Brain microvascular endothelial cell (primary cell): ENCODE results near the gene TRIM60.

Source experiments
- DNase-seq: peaks from one replicate; pipeline ENCODE4 v3.0.0-alpha.2; 2020
- H3K27ac ChIP-seq: fragments of 250-450 bp; sonication (Bioruptor Pico); 2 replicates; pipeline ENCODE4 v1.5.1; 2020; ENCODE audit warnings: mild to moderate bottlenecking, moderate library complexity
- H3K27me3 ChIP-seq: fragments of 250-450 bp; sonication (Bioruptor Pico); replicated peaks from 2 replicates; pipeline ENCODE4 v1.5.1; 2020; ENCODE audit warnings: mild to moderate bottlenecking
- H3K36me3 ChIP-seq: fragments of 250-450 bp; sonication (Bioruptor Pico); replicated peaks from 2 replicates; pipeline ENCODE4 v1.5.1; 2020; ENCODE audit warnings: mild to moderate bottlenecking
- H3K4me3 ChIP-seq: 2 replicates; pipeline ENCODE4 v1.5.1; 2011; ENCODE audit warnings: low read depth, mild to moderate bottlenecking, control low read depth, low read length, moderate library complexity
- CTCF ChIP-seq: IDR thresholded peaks from 2 replicates; pipeline ENCODE4 v1.5.1; 2011; ENCODE audit warnings: low read depth, mild to moderate bottlenecking, moderate library complexity, low read length, control low read depth, inconsistent platforms; ENCODE audit errors: missing control alignments
- in situ Hi-C: cut with HindIII; loops from 2 replicates; pipeline ENCODE4 v1.10.0; 2017; ENCODE audit warnings: low sequenced_read_pairs, low pct_ligation_motif_present

Gene TRIM60

GRCh38 chr4:165088366-165088765 is 56.6 kb downstream of the TRIM60 start:
- in situ Hi-C loops = no loop called here
- Histone ChIP-seq H3K27me3 (no peaks in the 10 kb centered on the region), H3K4me3 (no peak overlapping the region), H3K27ac (no peak overlapping the region), H3K36me3 (peaks cover 14% of the 10 kb centered on the region)
- no peak for DNase-seq
- TF ChIP-seq CTCF = no peak
